Measurements from ENCODE around the gene SLC25A23.

The SLC25A23 gene

DNA sequence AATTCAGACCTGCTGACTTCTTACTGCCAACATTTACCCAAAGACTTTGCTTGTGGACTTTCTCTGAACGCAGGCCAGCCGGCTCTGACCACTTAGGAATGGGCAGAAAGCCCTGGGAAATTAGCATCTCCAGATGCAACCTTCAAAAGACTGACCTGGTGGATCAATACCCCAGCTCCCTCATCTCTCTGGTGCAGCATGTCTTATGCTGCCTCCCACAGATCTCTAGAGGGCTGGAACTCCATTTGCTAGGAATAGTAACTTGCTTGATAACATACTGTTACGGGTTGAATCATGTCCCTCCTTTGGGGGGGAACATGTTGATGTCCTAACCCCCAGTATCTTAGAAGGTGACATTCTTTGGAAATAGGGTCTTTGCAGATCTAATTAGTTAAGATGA, 13.1 kb downstream of the SLC25A23 start:
- Histone ChIP-seq H3K9me2 (replicated peaks; ENCODE audit: low read depth, low read length) (no peaks in the 10 kb centered on the region), H3K79me2 (ENCODE audit: insufficient read depth, low read length) (no peaks in the 10 kb centered on the region), H3F3A (ENCODE audit: low read depth) (no peaks in the 10 kb centered on the region), H4K20me1 (ENCODE audit: insufficient read depth, low read length, poor library complexity, severe bottlenecking) (no peaks in the 10 kb centered on the region), H3K4me1 (ENCODE audit: insufficient read depth, low read length, poor library complexity, severe bottlenecking) (no peaks in the 10 kb centered on the region), H3K4me3 (ENCODE audit: low read length, poor library complexity, severe bottlenecking) (no peak overlapping the region), H3K9ac (ENCODE audit: low read depth, low read length, poor library complexity, severe bottlenecking) (no peak overlapping the region), H3K27me3 (ENCODE audit: insufficient read depth, low read length, poor library complexity, severe bottlenecking) (no peaks in the 10 kb centered on the region), H3K36me3 (ENCODE audit: insufficient read depth, low read length) (no peaks in the 10 kb centered on the region), H3K9me3 (ENCODE audit: insufficient read depth, low read depth, low read length) (no peaks in the 10 kb centered on the region), H2AFZ (ENCODE audit: low read length) (no peak overlapping the region), H3K4me2 (ENCODE audit: low read depth, low read length, poor library complexity, severe bottlenecking) (no peak overlapping the region)
- TF ChIP-seq CTCF (conservative IDR thresholded peaks at IDR 0.05; ENCODE audit: low read length): no peak
- TF ChIP-seq EZH2phosphoT487 (IDR thresholded peaks at IDR 0.05; ENCODE audit: borderline replicate concordance): no peak

GRCh38 chr19:6443986-6444385, 15.6 kb downstream of the SLC25A23 start:
- H3K4me3 ChIP-seq (ENCODE audit: low read length, poor library complexity, severe bottlenecking): no peak overlapping the region
- H4K20me1 ChIP-seq (ENCODE audit: insufficient read depth, low read length, poor library complexity, severe bottlenecking): no peaks in the 10 kb centered on the region
- H2AFZ ChIP-seq (ENCODE audit: low read length): no peak overlapping the region
- no peak overlapping the region for H3K4me2 ChIP-seq (ENCODE audit: low read depth, low read length, poor library complexity, severe bottlenecking)
- H3F3A ChIP-seq (ENCODE audit: low read depth): no peaks in the 10 kb centered on the region
- no peaks in the 10 kb centered on the region for H3K79me2 ChIP-seq (ENCODE audit: insufficient read depth, low read length)
- no peaks in the 10 kb centered on the region for H3K9me2 ChIP-seq (replicated peaks; ENCODE audit: low read depth, low read length)
- H3K27me3 ChIP-seq (ENCODE audit: insufficient read depth, low read length, poor library complexity, severe bottlenecking): no peaks in the 10 kb centered on the region
- no peaks in the 10 kb centered on the region for H3K9me3 ChIP-seq (ENCODE audit: insufficient read depth, low read depth, low read length)
- H3K9ac ChIP-seq (ENCODE audit: low read depth, low read length, poor library complexity, severe bottlenecking): no peak overlapping the region
- TF ChIP-seq CTCF (conservative IDR thresholded peaks at IDR 0.05; ENCODE audit: low read length): no peak
- no peak for TF ChIP-seq EZH2phosphoT487 (IDR thresholded peaks at IDR 0.05; ENCODE audit: borderline replicate concordance)
- no peaks in the 10 kb centered on the region for H3K4me1 ChIP-seq (ENCODE audit: insufficient read depth, low read length, poor library complexity, severe bottlenecking)
- no peaks in the 10 kb centered on the region for H3K36me3 ChIP-seq (ENCODE audit: insufficient read depth, low read length)

GRCh38 chr19:6442087-6442688, 17.4 kb downstream of the SLC25A23 start:
- TF ChIP-seq EZH2phosphoT487 (IDR thresholded peaks at IDR 0.05; ENCODE audit: borderline replicate concordance): no peak
- no peak for TF ChIP-seq CTCF (conservative IDR thresholded peaks at IDR 0.05; ENCODE audit: low read length)
- H3K4me3 ChIP-seq (ENCODE audit: low read length, poor library complexity, severe bottlenecking): no peak overlapping the region
- no peaks in the 10 kb centered on the region for H3F3A ChIP-seq (ENCODE audit: low read depth)
- H4K20me1 ChIP-seq (ENCODE audit: insufficient read depth, low read length, poor library complexity, severe bottlenecking): no peaks in the 10 kb centered on the region
- no peaks in the 10 kb centered on the region for H3K9me2 ChIP-seq (replicated peaks; ENCODE audit: low read depth, low read length)
- H3K4me2 ChIP-seq (ENCODE audit: low read depth, low read length, poor library complexity, severe bottlenecking): no peak overlapping the region
- H3K36me3 ChIP-seq (ENCODE audit: insufficient read depth, low read length): no peaks in the 10 kb centered on the region
- H3K79me2 ChIP-seq (ENCODE audit: insufficient read depth, low read length): no peaks in the 10 kb centered on the region
- no peak overlapping the region for H3K9ac ChIP-seq (ENCODE audit: low read depth, low read length, poor library complexity, severe bottlenecking)
- H3K27me3 ChIP-seq (ENCODE audit: insufficient read depth, low read length, poor library complexity, severe bottlenecking): no peaks in the 10 kb centered on the region
- no peak overlapping the region for H2AFZ ChIP-seq (ENCODE audit: low read length)
- H3K4me1 ChIP-seq (ENCODE audit: insufficient read depth, low read length, poor library complexity, severe bottlenecking): no peaks in the 10 kb centered on the region
- H3K9me3 ChIP-seq (ENCODE audit: insufficient read depth, low read depth, low read length): no peaks in the 10 kb centered on the region
